ENCODE measurements around the gene KCNA3.

DNA sequence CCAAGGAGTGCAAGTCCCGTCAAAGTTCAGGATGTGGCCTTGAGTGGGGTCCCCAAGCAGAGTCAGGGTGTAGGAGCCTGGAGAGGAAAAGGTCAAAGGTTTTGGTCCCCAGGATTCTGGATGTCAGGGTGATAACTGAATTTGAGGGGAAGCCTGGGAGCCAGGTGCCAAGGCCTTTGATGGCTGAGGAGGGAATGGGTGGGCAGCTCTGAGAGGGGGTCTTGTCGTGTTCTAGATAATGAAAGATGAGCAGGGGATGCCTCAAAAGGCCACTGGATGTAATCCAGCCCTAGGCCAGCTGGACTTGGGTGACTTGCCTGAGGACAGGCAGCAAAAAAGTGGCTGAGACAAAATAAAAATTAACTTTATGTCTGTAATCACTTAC, 41.1 kb downstream of the KCNA3 start:
- TF ChIP-seq, protein P1, sequence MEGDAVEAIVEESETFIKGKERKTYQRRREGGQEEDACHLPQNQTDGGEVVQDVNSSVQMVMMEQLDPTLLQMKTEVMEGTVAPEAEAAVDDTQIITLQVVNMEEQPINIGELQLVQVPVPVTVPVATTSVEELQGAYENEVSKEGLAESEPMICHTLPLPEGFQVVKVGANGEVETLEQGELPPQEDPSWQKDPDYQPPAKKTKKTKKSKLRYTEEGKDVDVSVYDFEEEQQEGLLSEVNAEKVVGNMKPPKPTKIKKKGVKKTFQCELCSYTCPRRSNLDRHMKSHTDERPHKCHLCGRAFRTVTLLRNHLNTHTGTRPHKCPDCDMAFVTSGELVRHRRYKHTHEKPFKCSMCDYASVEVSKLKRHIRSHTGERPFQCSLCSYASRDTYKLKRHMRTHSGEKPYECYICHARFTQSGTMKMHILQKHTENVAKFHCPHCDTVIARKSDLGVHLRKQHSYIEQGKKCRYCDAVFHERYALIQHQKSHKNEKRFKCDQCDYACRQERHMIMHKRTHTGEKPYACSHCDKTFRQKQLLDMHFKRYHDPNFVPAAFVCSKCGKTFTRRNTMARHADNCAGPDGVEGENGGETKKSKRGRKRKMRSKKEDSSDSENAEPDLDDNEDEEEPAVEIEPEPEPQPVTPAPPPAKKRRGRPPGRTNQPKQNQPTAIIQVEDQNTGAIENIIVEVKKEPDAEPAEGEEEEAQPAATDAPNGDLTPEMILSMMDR (conservative IDR thresholded peaks at IDR 0.05; ENCODE audit: low read depth, low read length) = no peak
- TF ChIP-seq EZH2 (IDR thresholded peaks at IDR 0.05; ENCODE audit: low read length, unreplicated experiment) = no peak

All from PC-3 (cell line).